ENCODE measurements around the gene FAM83G. TPM values are rescaled to one million over a fixed set of nuclear protein-coding genes. Genes with fewer than 3 reads are reported as not detected.

Gene FAM83G
- total and polyA plus RNA-seq, 3 donors from 2014 or later: 2.5 to 4.7 (median 4.6) TPM

DNA sequence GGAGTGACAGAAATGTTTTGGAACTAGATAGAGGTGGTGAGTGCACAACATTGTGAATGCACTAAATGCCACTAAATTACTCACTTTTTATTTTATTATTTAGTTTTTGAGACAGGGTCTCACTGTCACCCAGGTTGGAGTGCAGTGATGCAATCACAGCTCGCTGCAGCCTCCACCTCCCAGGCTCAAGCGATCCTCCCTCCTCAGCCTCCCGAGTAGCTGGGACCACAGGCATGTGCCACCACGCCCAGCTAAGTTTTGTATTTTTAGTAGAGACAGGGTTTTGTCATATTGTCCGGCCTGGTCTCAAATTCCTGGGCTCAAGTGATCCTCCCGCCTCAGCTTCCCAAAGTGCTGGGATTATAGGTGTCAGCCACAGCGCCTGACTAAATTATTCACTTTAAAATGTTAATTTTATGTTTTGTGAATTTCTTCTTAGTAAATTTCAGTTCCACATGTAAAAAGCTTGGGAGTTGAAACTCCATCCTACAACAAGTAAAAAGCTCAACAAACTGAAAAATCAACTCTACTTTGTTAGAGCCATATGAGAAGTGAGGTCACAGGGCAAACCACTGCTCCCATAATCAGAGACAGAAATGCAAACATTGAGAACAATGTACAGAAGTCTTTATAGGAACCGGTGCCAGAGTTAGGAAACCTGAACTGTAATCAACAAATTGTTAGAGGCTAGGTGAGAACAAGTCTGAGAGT is 66.4 kb downstream of the FAM83G start:
- 78 to 85% methylated on average over 8 of the region's 8 CpGs for WGBS, 2 donors
- intact Hi-C loops (cut with DNase I; ENCODE audit: low total_unique reads): no loop called here
- no peak overlapping the region for H3K27ac ChIP-seq
- no peaks in the 10 kb centered on the region for H3K4me1 ChIP-seq
- no peak overlapping the region for H3K4me3 ChIP-seq
- H3K36me3 ChIP-seq (ENCODE audit: low read depth, missing control alignments): no peaks in the 10 kb centered on the region
- no peak for TF ChIP-seq POLR2A (IDR thresholded peaks at IDR 0.05)
- no peak for TF ChIP-seq CTCF (IDR thresholded peaks at IDR 0.05)
- no peaks in the 10 kb centered on the region for H3K9me3 ChIP-seq
- no peaks in the 10 kb centered on the region for H3K27me3 ChIP-seq
- no peak for DNase-seq

DNA sequence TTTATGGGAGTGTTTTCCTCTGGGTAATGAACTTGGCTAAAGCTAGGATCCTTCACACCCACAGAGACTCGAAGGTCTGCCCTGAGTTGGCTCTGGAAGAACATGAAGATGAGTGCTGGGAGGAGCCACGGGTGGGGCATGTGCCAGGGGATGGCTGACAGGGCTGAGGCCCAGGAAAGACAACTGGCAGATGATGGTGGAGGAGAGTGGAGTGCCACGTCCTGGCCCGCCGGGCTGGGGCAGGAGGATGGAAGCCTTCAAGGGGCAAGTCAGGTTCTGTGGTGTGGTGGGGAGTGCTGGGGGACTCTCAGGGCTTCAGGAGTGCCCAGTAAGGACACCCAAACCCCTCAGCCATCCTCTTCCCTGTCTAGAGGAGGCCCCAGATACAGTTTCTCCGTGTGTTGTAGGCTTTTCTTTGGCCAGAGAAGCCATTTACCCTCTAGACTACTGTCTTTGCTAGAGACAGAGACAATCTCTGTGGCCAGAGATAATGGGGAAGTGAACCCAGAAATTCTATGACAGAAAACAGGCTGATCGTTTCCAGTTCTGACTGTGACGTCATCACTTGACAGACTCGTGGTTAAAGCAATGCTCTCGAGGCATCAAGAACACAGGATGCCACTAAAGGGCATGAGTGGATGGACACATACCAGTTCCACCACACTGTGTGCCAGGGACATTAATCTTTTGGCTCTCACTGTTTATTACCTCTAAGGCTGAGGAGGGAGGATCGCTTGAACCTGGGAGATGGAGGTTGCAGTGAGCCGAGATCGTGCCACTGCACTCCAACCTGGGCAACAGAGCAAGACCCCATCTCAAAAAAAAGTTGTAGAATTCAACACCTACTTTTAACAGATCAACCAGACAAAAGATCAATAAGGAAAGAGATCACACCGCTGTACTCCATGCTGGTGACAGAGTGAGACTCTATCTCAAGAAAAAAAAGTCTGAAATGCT is 71.2 kb downstream of the FAM83G start:
- Histone ChIP-seq H3K27ac (no peak overlapping the region), H3K4me3 (no peak overlapping the region), H3K4me1 (no peaks in the 10 kb centered on the region), H3K9me3 (no peaks in the 10 kb centered on the region), H3K36me3 (ENCODE audit: low read depth, missing control alignments) (no peaks in the 10 kb centered on the region), H3K27me3 (no peaks in the 10 kb centered on the region)
- TF ChIP-seq CTCF (IDR thresholded peaks at IDR 0.05) (no peak), POLR2A (IDR thresholded peaks at IDR 0.05) (no peak)
- intact Hi-C loops (cut with DNase I; ENCODE audit: low total_unique reads): no loop called here
- no peak for DNase-seq
- WGBS, 2 donors: 79 to 80% methylated on average over 14 of the region's 14 CpGs

GRCh38 chr17:18932360-18933055 is 72.1 kb downstream of the FAM83G start:
- no peak for TF ChIP-seq POLR2A (IDR thresholded peaks at IDR 0.05)
- TF ChIP-seq CTCF (IDR thresholded peaks at IDR 0.05): no peak
- Histone ChIP-seq H3K27ac (no peak overlapping the region), H3K4me3 (no peak overlapping the region), H3K36me3 (ENCODE audit: low read depth, missing control alignments) (no peaks in the 10 kb centered on the region), H3K9me3 (no peaks in the 10 kb centered on the region), H3K4me1 (no peaks in the 10 kb centered on the region), H3K27me3 (no peaks in the 10 kb centered on the region)
- intact Hi-C loops (cut with DNase I; ENCODE audit: low total_unique reads): no loop called here
- no peak for DNase-seq
- WGBS, 2 donors: 71 to 75% methylated on average over 5 of the region's 5 CpGs

DNA sequence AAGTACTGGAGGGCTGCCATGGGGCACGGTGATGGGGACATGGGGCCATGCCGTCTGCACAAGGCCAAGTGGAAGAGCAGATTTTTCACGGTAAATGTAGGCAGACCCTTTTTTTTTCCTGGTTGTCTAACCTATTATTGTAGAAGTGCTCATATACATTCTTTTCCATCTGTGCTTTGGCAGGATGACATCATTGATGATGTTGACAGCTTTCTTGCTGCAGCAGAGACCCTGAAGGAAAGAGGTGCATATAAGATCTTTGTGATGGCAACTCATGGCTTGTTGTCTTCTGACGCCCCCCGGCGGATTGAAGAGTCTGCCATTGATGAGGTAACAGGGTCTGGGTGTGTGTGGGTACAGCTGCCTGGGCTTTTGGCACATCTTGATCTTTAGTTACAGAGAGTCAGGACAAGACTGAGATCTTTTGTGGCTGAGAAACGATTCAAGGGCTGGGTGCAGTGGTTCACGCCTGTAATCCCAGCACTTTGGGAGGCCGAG is 75.9 kb downstream of the FAM83G start:
- Histone ChIP-seq H3K4me1 (no peaks in the 10 kb centered on the region), H3K9me3 (no peaks in the 10 kb centered on the region), H3K4me3 (no peak overlapping the region), H3K27me3 (no peaks in the 10 kb centered on the region), H3K27ac (no peak overlapping the region), H3K36me3 (ENCODE audit: low read depth, missing control alignments) (no peaks in the 10 kb centered on the region)
- 90 to 94% methylated on average over 9 of the region's 9 CpGs for WGBS, 2 donors
- no peak for DNase-seq
- intact Hi-C loops (cut with DNase I; ENCODE audit: low total_unique reads): no loop called here
- TF ChIP-seq POLR2A (IDR thresholded peaks at IDR 0.05): no peak
- no peak for TF ChIP-seq CTCF (IDR thresholded peaks at IDR 0.05)

Measured in testis (tissue), 3 donors.